Measurements from ENCODE around the gene FAM237B. TPM values are rescaled to one million over a fixed set of nuclear protein-coding genes. Genes with fewer than 3 reads are reported as not detected.
"Not testable (repeated sequence)": the region's sequence is repeated elsewhere in the genome, so short reads cannot be mapped to it uniquely, and the experiment has no call there.

FAM237B gene
- not detected for total RNA-seq

DNA sequence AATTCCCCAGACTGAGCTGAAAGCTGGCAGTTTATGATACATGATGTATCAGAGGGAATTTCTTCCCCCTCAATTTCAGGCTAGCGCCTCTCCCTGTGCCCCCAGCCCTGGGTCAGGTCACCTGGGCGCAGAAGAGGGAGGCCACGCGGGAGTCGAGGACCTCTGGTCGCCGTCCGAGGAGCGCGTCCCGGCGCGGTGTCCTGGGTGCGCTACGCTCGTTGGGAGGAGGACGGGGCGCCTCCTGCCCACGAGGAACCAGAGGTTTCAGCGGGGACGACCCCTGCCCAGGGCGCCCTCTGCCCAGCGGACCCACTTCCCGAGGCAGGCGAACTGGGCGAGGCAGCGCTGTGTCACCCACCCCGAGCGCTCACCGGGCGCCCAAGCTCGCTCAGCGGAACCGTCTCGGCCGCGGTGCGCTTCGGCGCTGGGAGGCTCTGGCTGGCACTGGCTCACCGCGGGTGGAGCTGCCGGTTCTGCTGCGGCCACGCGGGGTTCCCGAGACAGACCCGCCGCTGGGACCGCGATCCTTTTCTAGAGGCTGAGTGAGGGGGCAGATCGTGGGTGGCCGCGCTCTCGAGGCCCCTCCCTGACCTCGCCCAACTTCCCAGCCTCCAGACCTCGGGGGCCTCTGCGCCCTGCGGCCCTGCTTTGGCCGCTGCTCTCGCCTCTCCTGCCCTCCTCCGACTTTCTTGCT is at the start of gene FAM237B:
Gene FAM237B (minus strand): TSS at position 504 of the 694 bp plus-strand sequence. CDS start 1,556 bp downstream, outside the sequence.
- WGBS, 2 donors, result 2 to 6% methylated on average over 20 to 61 of the region's 62 CpGs
- TF ChIP-seq CTCF (IDR thresholded peaks at IDR 0.05), result no peak
- no peak for TF ChIP-seq POLR2A (IDR thresholded peaks at IDR 0.05)
- Histone ChIP-seq H3K27ac (no peak within 1 kb of the TSS), H3K27me3 (peaks cover 0 to 23% of the 10 kb centered on the region in 2 donors), H3K9me3 (no peaks in the 10 kb centered on the region), H3K36me3 (replicated peaks in 1 of 2; ENCODE audit: insufficient read depth in 1 of 2, low read depth in 2 of 2) (no peaks in the 10 kb centered on the region), H3K4me3 (no peak within 1 kb of the TSS), H3K4me1 (peaks cover 11% of the 10 kb centered on the region)
- intact Hi-C loops (cut with DNase I), result no loop called here
- ATAC-seq, result peak; percentile 48
- peak in 1 of 4 donors; percentile 18 for DNase-seq

DNA sequence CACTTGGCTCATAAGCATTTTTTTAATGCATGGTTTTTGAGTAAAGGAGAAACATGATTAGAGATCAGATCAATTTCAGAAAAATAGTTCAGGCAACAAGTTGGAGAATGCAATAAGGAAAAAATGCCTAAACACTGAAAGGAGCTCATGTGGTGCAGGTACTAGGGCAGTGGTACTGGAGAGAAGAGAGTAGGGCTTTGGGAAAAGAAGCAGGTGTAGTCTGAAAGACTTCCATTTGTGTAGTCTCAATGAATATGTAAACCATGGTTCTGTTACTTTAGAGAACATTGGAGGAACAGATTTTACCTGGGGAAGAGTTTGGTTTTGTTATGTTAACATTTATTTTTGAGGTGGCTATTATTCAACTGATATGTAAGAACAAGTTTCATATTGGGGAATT is 30.9 kb upstream of the FAM237B start:
- DNase-seq (no peak), ATAC-seq (no peak)
- no peaks in the 10 kb centered on the region for H3K27me3 ChIP-seq

GRCh38 chr7:90350032-90350431 is 28.9 kb upstream of the FAM237B start:
- H3K4me3 ChIP-seq; H3K9me3 ChIP-seq; H3K27ac ChIP-seq; intact Hi-C loops (cut with DNase I); H3K36me3 ChIP-seq (replicated peaks in 1 of 2; ENCODE audit: insufficient read depth in 1 of 2, low read depth in 2 of 2); DNase-seq; H3K27me3 ChIP-seq; ATAC-seq: not testable (repeated sequence)
- WGBS, 2 donors, result 92 to 94% methylated on average over 3 of the region's 3 CpGs
- H3K4me1 ChIP-seq, result peaks cover 26% of the 10 kb centered on the region

More for the DNA sequence above, 30.9 kb upstream of the FAM237B start:
- intact Hi-C loops (cut with DNase I), result no loop called here
- Histone ChIP-seq H3K4me3 (no peak overlapping the region), H3K9me3 (no peaks in the 10 kb centered on the region), H3K36me3 (replicated peaks in 1 of 2; ENCODE audit: insufficient read depth in 1 of 2, low read depth in 2 of 2) (peaks cover 0 to 3% of the 10 kb centered on the region in 2 donors), H3K4me1 (peaks cover 19% of the 10 kb centered on the region), H3K27ac (no peak overlapping the region)
- no peak for TF ChIP-seq CTCF (IDR thresholded peaks at IDR 0.05)

DNA sequence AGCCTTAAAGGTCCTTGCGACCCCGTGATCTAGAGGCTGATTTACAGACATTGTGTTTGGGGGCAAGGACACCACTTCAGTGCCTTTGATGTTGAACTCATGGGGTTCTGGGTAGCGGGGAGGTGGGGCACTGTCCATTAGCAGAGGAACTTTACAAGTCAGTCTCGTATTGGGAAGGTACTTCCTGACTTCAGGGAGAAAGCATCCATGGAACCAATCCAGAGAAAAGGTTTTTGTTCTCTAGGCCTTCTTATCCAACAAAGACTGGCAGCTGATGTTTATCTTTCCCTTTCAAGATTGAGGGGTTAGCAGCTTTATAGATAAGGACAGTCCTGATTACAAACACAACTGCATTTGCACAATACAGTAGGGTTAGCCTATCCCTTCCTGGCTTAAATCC is 28.2 kb upstream of the FAM237B start:
- intact Hi-C loops (cut with DNase I), result loop anchor here (10.0 kb wide), 1 partner anchor 55 kb away; the partner anchor contains the start of gene CLDN12
- no peak overlapping the region for H3K27ac ChIP-seq
- ATAC-seq (no peak), DNase-seq (no peak)
- H3K4me1 ChIP-seq, result peaks cover 26% of the 10 kb centered on the region
- no peak overlapping the region for H3K4me3 ChIP-seq
- TF ChIP-seq POLR2A (IDR thresholded peaks at IDR 0.05) (no peak), CTCF (IDR thresholded peaks at IDR 0.05) (no peak)
- H3K27me3 ChIP-seq, result no peaks in the 10 kb centered on the region
- H3K9me3 ChIP-seq, result no peaks in the 10 kb centered on the region
- 85 to 90% methylated on average over 4 of the region's 4 CpGs for WGBS, 2 donors
- no peaks in the 10 kb centered on the region for H3K36me3 ChIP-seq (replicated peaks in 1 of 2; ENCODE audit: insufficient read depth in 1 of 2, low read depth in 2 of 2)

DNA sequence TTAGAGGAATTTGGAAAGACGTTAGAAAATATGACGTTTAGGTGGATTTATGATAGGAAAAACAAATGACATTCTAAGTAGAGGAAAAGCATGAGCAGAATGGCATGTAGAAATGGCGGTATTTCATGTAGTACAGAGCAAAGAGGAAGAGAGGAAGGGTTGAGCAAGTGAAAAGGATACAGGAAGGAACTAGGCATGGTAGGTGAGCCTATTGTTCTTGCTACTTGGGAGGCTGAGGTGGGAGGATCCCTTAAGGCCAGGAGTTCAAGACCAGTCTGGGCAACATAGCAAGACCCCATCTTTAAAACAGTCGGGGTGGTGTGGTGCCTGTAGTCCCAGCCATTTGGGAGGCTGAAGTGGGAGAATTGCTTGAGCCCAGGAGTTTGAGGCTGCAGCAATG is 26.7 kb upstream of the FAM237B start:
- peaks cover 26% of the 10 kb centered on the region for H3K4me1 ChIP-seq
- no peaks in the 10 kb centered on the region for H3K9me3 ChIP-seq
- no peak overlapping the region for H3K4me3 ChIP-seq
- no peaks in the 10 kb centered on the region for H3K27me3 ChIP-seq
- ATAC-seq, result no peak
- intact Hi-C loops (cut with DNase I), result loop anchor here (10.0 kb wide), 1 partner anchor 57 kb away; the partner anchor contains the start of gene CLDN12
- DNase-seq, result no peak
- no peak overlapping the region for H3K27ac ChIP-seq
- WGBS, 2 donors, result 40 to 47% methylated on average over 4 of the region's 4 CpGs
- no peaks in the 10 kb centered on the region for H3K36me3 ChIP-seq (replicated peaks in 1 of 2; ENCODE audit: insufficient read depth in 1 of 2, low read depth in 2 of 2)
- no peak for TF ChIP-seq POLR2A (IDR thresholded peaks at IDR 0.05)
- TF ChIP-seq CTCF (IDR thresholded peaks at IDR 0.05), result no peak
